Loucy (cell line): ENCODE measurements around the gene DGCR2.

Experiments used
- H2AFZ ChIP-seq: fragments of 200-600 bp; sonication (generic); 2 replicates; pipeline ENCODE4 v1.6.0; 2016; ENCODE audit warnings: antibody characterized with exemption, mild to moderate bottlenecking, low read length, moderate library complexity
- H3F3A ChIP-seq: fragments of 200-600 bp; 2 replicates; pipeline ENCODE4 v1.6.0; 2016; ENCODE audit warnings: antibody characterized with exemption, low read depth, mild to moderate bottlenecking
- H3K27me3 ChIP-seq: fragments of 200-600 bp; sonication (generic); 2 replicates; pipeline ENCODE4 v1.6.1; 2014; ENCODE audit warnings: low read length, mild to moderate bottlenecking; ENCODE audit not compliant: insufficient read depth, poor library complexity, severe bottlenecking
- H3K36me3 ChIP-seq: fragments of 200-600 bp; sonication (generic); 2 replicates; pipeline ENCODE4 v1.6.1; 2016; ENCODE audit warnings: low read length; ENCODE audit not compliant: insufficient read depth
- H3K4me1 ChIP-seq: fragments of 200-600 bp; sonication (generic); 2 replicates; pipeline ENCODE4 v1.5.1; 2014; ENCODE audit warnings: low read length, mild to moderate bottlenecking; ENCODE audit not compliant: insufficient read depth, poor library complexity, severe bottlenecking
- H3K4me2 ChIP-seq: fragments of 200-600 bp; sonication (generic); 2 replicates; pipeline ENCODE4 v1.6.0; 2014; ENCODE audit warnings: antibody characterized with exemption, low read length, low read depth, mild to moderate bottlenecking; ENCODE audit not compliant: poor library complexity, severe bottlenecking
- H3K4me3 ChIP-seq: fragments of 200-600 bp; sonication (generic); 2 replicates; pipeline ENCODE4 v1.5.1; 2014; ENCODE audit warnings: low read length, mild to moderate bottlenecking, mixed read lengths; ENCODE audit not compliant: poor library complexity, severe bottlenecking
- H3K79me2 ChIP-seq: fragments of 200-600 bp; sonication (generic); 2 replicates; pipeline ENCODE4 v1.6.1; 2014; ENCODE audit warnings: low read length; ENCODE audit not compliant: insufficient read depth
- H3K9ac ChIP-seq: fragments of 200-600 bp; sonication (generic); 2 replicates; pipeline ENCODE4 v1.6.0; 2014; ENCODE audit warnings: mild to moderate bottlenecking, low read depth, low read length, moderate library complexity; ENCODE audit not compliant: poor library complexity, severe bottlenecking
- H3K9me2 ChIP-seq: fragments of 200-600 bp; sonication (generic); replicated peaks from 2 replicates; pipeline ENCODE4 v1.6.1; 2016; ENCODE audit warnings: low read depth, low read length, mixed read lengths
- H3K9me3 ChIP-seq: fragments of 200-600 bp; sonication (generic); 2 replicates; pipeline ENCODE4 v1.6.1; 2014; ENCODE audit warnings: mild to moderate bottlenecking, antibody characterized with exemption, low read length, low read depth; ENCODE audit not compliant: insufficient read depth
- H4K20me1 ChIP-seq: fragments of 200-600 bp; sonication (generic); 2 replicates; pipeline ENCODE4 v1.6.0; 2014; ENCODE audit warnings: antibody characterized with exemption, low read length, mild to moderate bottlenecking; ENCODE audit not compliant: insufficient read depth, poor library complexity, severe bottlenecking
- CTCF ChIP-seq: fragments of 200-600 bp; sonication (generic); conservative IDR thresholded peaks from 2 replicates; pipeline ENCODE4 v1.5.1; 2014; ENCODE audit warnings: mild to moderate bottlenecking, antibody characterized with exemption, low read length
- EZH2phosphoT487 ChIP-seq: fragments of 200-600 bp; IDR thresholded peaks from 2 replicates; pipeline ENCODE4 v1.6.1; 2018; ENCODE audit warnings: antibody characterized with exemption, mild to moderate bottlenecking, moderate library complexity, borderline replicate concordance

Gene DGCR2

GRCh38 chr22:19070397-19071169, 51.6 kb downstream of the DGCR2 start:
- Histone ChIP-seq H3K4me2 (no peak overlapping the region), H3K27me3 (no peaks in the 10 kb centered on the region), H2AFZ (no peak overlapping the region), H3K4me1 (no peaks in the 10 kb centered on the region), H4K20me1 (no peaks in the 10 kb centered on the region), H3K9me2 (no peaks in the 10 kb centered on the region), H3F3A (no peaks in the 10 kb centered on the region), H3K79me2 (peaks cover 4% of the 10 kb centered on the region; the same call in 1 of the 2 replicates), H3K9me3 (no peaks in the 10 kb centered on the region), H3K4me3 (no peak overlapping the region), H3K9ac (no peak overlapping the region), H3K36me3 (peaks cover 55% of the 10 kb centered on the region; the same call in 1 of the 2 replicates)
- TF ChIP-seq CTCF = no peak
- no peak for TF ChIP-seq EZH2phosphoT487

GRCh38 chr22:19069451-19069850, 52.8 kb downstream of the DGCR2 start:
- Histone ChIP-seq H3K36me3 (peaks cover 67% of the 10 kb centered on the region; the same call in 1 of the 2 replicates), H4K20me1 (peaks cover 3% of the 10 kb centered on the region), H2AFZ (no peak overlapping the region), H3F3A (no peaks in the 10 kb centered on the region), H3K27me3 (no peaks in the 10 kb centered on the region), H3K79me2 (peaks cover 4% of the 10 kb centered on the region; the same call in 1 of the 2 replicates), H3K4me3 (no peak overlapping the region), H3K4me2 (no peak overlapping the region), H3K9me2 (no peaks in the 10 kb centered on the region), H3K4me1 (no peaks in the 10 kb centered on the region), H3K9me3 (no peaks in the 10 kb centered on the region), H3K9ac (no peak overlapping the region)
- TF ChIP-seq EZH2phosphoT487 = no peak
- TF ChIP-seq CTCF = no peak

- peaks cover 3% of the 10 kb centered on the region for H4K20me1 ChIP-seq
These were observed 53.4 kb downstream of the DGCR2 start for GRCh38 chr22:19068784-19069271.

More at GRCh38 chr22:19068784-19069271, 53.4 kb downstream of the DGCR2 start:
- Histone ChIP-seq H3K36me3 (peaks cover 73% of the 10 kb centered on the region; the same call in 1 of the 2 replicates), H3K4me1 (no peaks in the 10 kb centered on the region), H3K27me3 (no peaks in the 10 kb centered on the region), H3K79me2 (peaks cover 4% of the 10 kb centered on the region; the same call in 1 of the 2 replicates), H3K4me3 (no peak overlapping the region), H3F3A (no peaks in the 10 kb centered on the region), H3K9ac (no peak overlapping the region), H3K4me2 (no peak overlapping the region), H2AFZ (no peak overlapping the region), H3K9me2 (no peaks in the 10 kb centered on the region), H3K9me3 (no peaks in the 10 kb centered on the region)
- TF ChIP-seq CTCF = no peak
- TF ChIP-seq EZH2phosphoT487 = no peak
